SK-N-SH treated with all-trans-retinoic acid at 6 μM for 48 hours (cell line): ENCODE measurements around the gene ST3GAL4.

Experiments used
- ATAC-seq: fragments of 200-7000 bp; cut with Tn5 transposase; 3 replicates; pipeline ENCODE4 v1.9.1; 2020; ENCODE audit warnings: mild to moderate bottlenecking, moderate library complexity
- ARNTL ChIP-seq: fragments of 450-650 bp; formaldehyde crosslinking; IDR thresholded peaks from 2 replicates; pipeline ENCODE4 v1.5.0; 2020; ENCODE audit warnings: low read depth, mild to moderate bottlenecking, moderate library complexity, borderline replicate concordance
- BACH2 ChIP-seq: fragments of 250-450 bp; sonication (Bioruptor Pico); IDR thresholded peaks from 2 replicates; pipeline ENCODE4 v1.9.0; 2021; ENCODE audit warnings: mild to moderate bottlenecking, borderline replicate concordance
- CSDC2 ChIP-seq: fragments of 250-450 bp; sonication (Bioruptor Pico); IDR thresholded peaks from 2 replicates; pipeline ENCODE4 v1.5.0; 2020; ENCODE audit warnings: mild to moderate bottlenecking, moderate library complexity
- CSRNP3 ChIP-seq: fragments of 250-450 bp; sonication (Bioruptor Pico); IDR thresholded peaks from 2 replicates; pipeline ENCODE4 v1.5.1; 2021; ENCODE audit warnings: mild to moderate bottlenecking, moderate library complexity
- ESRRG ChIP-seq: fragments of 250-450 bp; sonication (Bioruptor Pico); IDR thresholded peaks from 2 replicates; pipeline ENCODE4 v1.6.1; 2021; ENCODE audit warnings: mild to moderate bottlenecking
- GLIS3 ChIP-seq: fragments of 250-450 bp; sonication (Bioruptor Pico); IDR thresholded peaks from 2 replicates; pipeline ENCODE4 v1.5.0; 2020; ENCODE audit warnings: mild to moderate bottlenecking, moderate library complexity
- ISL1 ChIP-seq: fragments of 250-450 bp; sonication (Bioruptor Pico); IDR thresholded peaks from 2 replicates; pipeline ENCODE4 v2.1.2; 2022; ENCODE audit warnings: mild to moderate bottlenecking, moderate library complexity
- PATZ1 ChIP-seq: fragments of 250-450 bp; sonication (Bioruptor Pico); IDR thresholded peaks from 2 replicates; pipeline ENCODE4 v1.8.0; 2020; ENCODE audit warnings: mild to moderate bottlenecking, moderate library complexity, borderline replicate concordance
- PPARA ChIP-seq: fragments of 250-450 bp; sonication (Bioruptor Pico); IDR thresholded peaks from 2 replicates; pipeline ENCODE4 v1.5.0; 2020; ENCODE audit warnings: mild to moderate bottlenecking, borderline replicate concordance
- RARB ChIP-seq: fragments of 250-450 bp; sonication (Bioruptor Pico); IDR thresholded peaks from 2 replicates; pipeline ENCODE4 v1.8.0; 2021; ENCODE audit warnings: mild to moderate bottlenecking, moderate library complexity
- SNAI2 ChIP-seq: fragments of 250-450 bp; sonication (Bioruptor Pico); IDR thresholded peaks from 2 replicates; pipeline ENCODE4 v1.5.0; 2020; ENCODE audit warnings: mild to moderate bottlenecking, moderate library complexity
- TCF4 ChIP-seq: fragments of 250-450 bp; sonication (Bioruptor Pico); IDR thresholded peaks from 2 replicates; pipeline ENCODE4 v1.8.0; 2021; ENCODE audit warnings: mild to moderate bottlenecking, moderate library complexity, borderline replicate concordance
- TOX ChIP-seq: fragments of 250-450 bp; sonication (Bioruptor Pico); IDR thresholded peaks from 2 replicates; pipeline ENCODE4 v1.8.0; 2021; ENCODE audit warnings: mild to moderate bottlenecking, moderate library complexity, borderline replicate concordance
- TSHZ2 ChIP-seq: fragments of 250-450 bp; sonication (Bioruptor Pico); IDR thresholded peaks from 2 replicates; pipeline ENCODE4 v1.5.0; 2020; ENCODE audit warnings: mild to moderate bottlenecking, moderate library complexity
- ZC3H10 ChIP-seq: fragments of 250-450 bp; sonication (Bioruptor Pico); IDR thresholded peaks from 2 replicates; pipeline ENCODE4 v1.5.1; 2021; ENCODE audit warnings: mild to moderate bottlenecking, moderate library complexity
- ZFP30 ChIP-seq: fragments of 450-650 bp; formaldehyde crosslinking; IDR thresholded peaks from 2 replicates; pipeline ENCODE4 v1.5.0; 2022; ENCODE audit warnings: mild to moderate bottlenecking, moderate library complexity
- ZNF70 ChIP-seq: fragments of 450-650 bp; formaldehyde crosslinking; IDR thresholded peaks from 2 replicates; pipeline ENCODE4 v1.5.0; 2020; ENCODE audit warnings: mild to moderate bottlenecking, moderate library complexity
- ZNF8 ChIP-seq: fragments of 450-650 bp; formaldehyde crosslinking; IDR thresholded peaks from 2 replicates; pipeline ENCODE4 v1.5.0; 2020; ENCODE audit warnings: mild to moderate bottlenecking, moderate library complexity

Gene ST3GAL4

GRCh38 chr11:126452241-126453101 lies 97.0 kb downstream of the ST3GAL4 start:
- no peak for ATAC-seq
- TF ChIP-seq ZFP30 (no peak), SNAI2 (CRISPR knock-in tag) (no peak), RARB (CRISPR knock-in tag) (no peak), ZC3H10 (no peak), ARNTL (CRISPR knock-in tag) (no peak), ZNF70 (CRISPR knock-in tag) (no peak), TCF4 (CRISPR knock-in tag) (no peak), ESRRG (CRISPR knock-in tag) (no peak), GLIS3 (CRISPR knock-in tag) (no peak), BACH2 (CRISPR knock-in tag) (no peak), ISL1 (no peak), PATZ1 (no peak), CSRNP3 (no peak)

- ATAC-seq = no peak
Observed at GRCh38 chr11:126456089-126456488, 100.6 kb downstream of the ST3GAL4 start.

More at GRCh38 chr11:126456089-126456488, 100.6 kb downstream of the ST3GAL4 start:
- no peak for TF ChIP-seq ZC3H10
- no peak for TF ChIP-seq PATZ1
- no peak for TF ChIP-seq ZNF8 (CRISPR knock-in tag)
- TF ChIP-seq BACH2 (CRISPR knock-in tag) = no peak
- TF ChIP-seq TOX (CRISPR knock-in tag) = no peak
- TF ChIP-seq CSRNP3 = no peak
- no peak for TF ChIP-seq ISL1
- TF ChIP-seq ESRRG (CRISPR knock-in tag) = no peak
- no peak for TF ChIP-seq PPARA (CRISPR knock-in tag)
- TF ChIP-seq TSHZ2 (CRISPR knock-in tag) = no peak
- no peak for TF ChIP-seq TCF4 (CRISPR knock-in tag)
- TF ChIP-seq CSDC2 (CRISPR knock-in tag) = no peak
